Esophagus muscularis mucosa (tissue), 4 donors: ENCODE data around the gene SIGLEC6. TPM values are rescaled to one million over a fixed set of nuclear protein-coding genes. Genes with fewer than 3 reads are reported as not detected.
A peak's percentile ranks its signal among the peaks of the same experiment; 100 is the strongest.

Experiments used
- DNase-seq: peaks from one replicate; pipeline ENCODE4 v3.0.0-alpha.2; 2017; ENCODE audit errors: extremely low spot score
- H3K27ac ChIP-seq, 4 donors: fragments of 200-600 bp; sonication (generic); replicated peaks in 1 of 4; 1 replicate in 3 of 4; 2 replicates in 1 of 4; pipeline ENCODE4 v1.5.1; 2016 to 2019; ENCODE audit warnings: mild to moderate bottlenecking in 1 of 4
- H3K27me3 ChIP-seq, 4 donors: fragments of 200-600 bp; sonication (generic); one replicate each; pipeline versions ENCODE4 v1.5.1 to v1.6.0; 2016 to 2019
- H3K36me3 ChIP-seq, 4 donors: fragments of 200-600 bp; sonication (generic); one replicate each; pipeline ENCODE4 v1.5.1; 2016 to 2019
- H3K4me1 ChIP-seq, 4 donors: fragments of 200-600 bp; sonication (generic); one replicate each; pipeline ENCODE4 v1.5.1; 2016 to 2019
- H3K4me3 ChIP-seq, 4 donors: fragments of 200-600 bp; sonication (generic); 1 replicate in 2 of 4; 2 replicates in 2 of 4; pipeline ENCODE4 v1.5.1; 2016 to 2019; ENCODE audit warnings: mild to moderate bottlenecking in 4 of 4, moderate library complexity in 1 of 4
- H3K9me3 ChIP-seq, 4 donors: fragments of 200-600 bp; sonication (generic); 1 replicate in 3 of 4; 2 replicates in 1 of 4; pipeline ENCODE4 v1.5.1; 2016 to 2019
- EP300 ChIP-seq: sonication (generic); formaldehyde crosslinking; IDR thresholded peaks from one replicate; pipeline ENCODE4 v1.6.1; 2017; ENCODE audit warnings: antibody characterized with exemption
- POLR2A ChIP-seq: fragments of 450-650 bp; IDR thresholded peaks from one replicate; pipeline ENCODE4 v1.6.1; 2017; ENCODE audit warnings: antibody characterized with exemption, moderate library complexity, mild to moderate bottlenecking, low read depth
- POLR2AphosphoS5 ChIP-seq, 2 donors: sonication (generic); formaldehyde crosslinking; IDR thresholded peaks; one replicate each; pipeline ENCODE4 v1.6.1; 2017; ENCODE audit warnings: antibody characterized with exemption in 2 of 2
- WGBS: methylation state at CpG from one replicate; pipeline ENCODE4 v1.1.5; 2018; 5-methylcytosine and 5-hydroxymethylcytosine counted together
- intact Hi-C: fragments of 100-400 bp; cut with DNase I; formaldehyde crosslinking; loops from one replicate; pipeline ENCODE4 v1.15.1; 2023
- total RNA-seq, 4 donors: library from RNA; depleted of rRNA; stranded (reverse); fragments of >200 nt; gene quantifications; one replicate each; pipeline versions ENCODE4 v1.1.0 to v1.2.1, GENCODE V29; 2016
- TF ChIP-seq, protein P1 (sequence below), 3 experiments: fragments of 200-600 bp in 2 of 3; fragments of 450-650 bp in 1 of 3; sonication (generic) in 2 of 3; IDR thresholded peaks; one replicate each; pipeline ENCODE4 v1.5.1; 2017 to 2019; ENCODE audit warnings: antibody characterized with exemption in 3 of 3, mild to moderate bottlenecking in 2 of 3, moderate library complexity in 1 of 3

The SIGLEC6 gene
- 1 to 10 TPM in 3 of 4 donors, under 1 TPM in 1; 0.58 to 6.3 (median 3.5) TPM for total RNA-seq

DNA sequence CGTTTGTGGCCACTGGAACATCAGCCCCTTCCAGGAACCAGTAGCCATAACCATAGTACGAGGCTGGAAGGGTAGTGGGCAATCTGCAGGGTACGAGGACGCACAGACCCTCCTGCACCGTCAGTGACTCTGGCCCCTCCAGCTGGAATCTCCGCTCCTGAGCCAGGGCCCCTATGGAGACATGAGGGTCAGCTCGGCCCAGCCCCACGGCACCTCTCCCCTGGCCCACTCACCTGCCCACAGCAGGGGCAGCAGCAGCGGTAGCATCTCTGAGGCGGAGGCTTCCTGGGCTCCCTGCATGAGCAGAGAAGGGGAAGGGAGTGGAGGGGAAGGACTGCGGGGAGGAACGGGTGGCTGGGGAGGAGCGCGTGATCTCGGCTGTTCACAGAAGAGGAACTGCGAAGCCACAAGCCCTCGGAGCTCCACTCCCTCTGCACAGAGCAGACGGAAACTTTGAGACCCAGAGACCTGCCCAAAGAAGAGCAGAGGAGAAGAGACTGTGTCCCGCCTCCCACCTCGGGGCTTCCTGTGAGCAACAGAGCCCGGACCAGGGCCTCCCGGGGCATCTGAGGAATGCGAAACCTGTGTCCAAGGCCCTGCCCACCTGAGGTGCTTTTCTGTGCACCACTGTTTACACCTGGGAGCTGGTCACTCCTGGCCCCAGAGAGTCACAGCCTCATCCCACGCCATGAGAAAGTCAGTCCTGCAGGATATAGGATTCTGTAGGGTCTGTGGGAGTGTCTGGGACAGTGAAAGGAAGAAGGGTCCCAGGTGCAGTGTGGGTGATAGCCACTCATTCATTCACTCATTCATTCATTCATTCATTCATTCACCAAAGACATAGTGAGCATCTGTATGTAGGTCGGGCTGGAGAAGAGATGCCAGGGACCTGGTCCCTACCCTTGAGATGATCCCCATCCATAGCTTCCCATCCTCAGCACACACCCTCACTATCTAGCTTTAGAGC is at the start of gene SIGLEC6:
SIGLEC6 (minus strand) TSS at position 322 of the 967 bp plus-strand sequence; CDS start at position 300, 22 bp downstream.
- no peak for DNase-seq
- Histone ChIP-seq H3K27ac (no peak within 1 kb of the TSS), H3K9me3 (peaks cover 0 to 10% (median 3%) of the 10 kb centered on the region in 4 donors), H3K4me1 (no peaks in the 10 kb centered on the region), H3K4me3 (no peak within 1 kb of the TSS), H3K27me3 (peaks cover 0 to 55% (median 0%) of the 10 kb centered on the region in 4 donors), H3K36me3 (no peaks in the 10 kb centered on the region)
- 32% methylated on average over 24 of the region's 25 CpGs for WGBS
- no peak for TF ChIP-seq EP300
- TF ChIP-seq, protein P1, sequence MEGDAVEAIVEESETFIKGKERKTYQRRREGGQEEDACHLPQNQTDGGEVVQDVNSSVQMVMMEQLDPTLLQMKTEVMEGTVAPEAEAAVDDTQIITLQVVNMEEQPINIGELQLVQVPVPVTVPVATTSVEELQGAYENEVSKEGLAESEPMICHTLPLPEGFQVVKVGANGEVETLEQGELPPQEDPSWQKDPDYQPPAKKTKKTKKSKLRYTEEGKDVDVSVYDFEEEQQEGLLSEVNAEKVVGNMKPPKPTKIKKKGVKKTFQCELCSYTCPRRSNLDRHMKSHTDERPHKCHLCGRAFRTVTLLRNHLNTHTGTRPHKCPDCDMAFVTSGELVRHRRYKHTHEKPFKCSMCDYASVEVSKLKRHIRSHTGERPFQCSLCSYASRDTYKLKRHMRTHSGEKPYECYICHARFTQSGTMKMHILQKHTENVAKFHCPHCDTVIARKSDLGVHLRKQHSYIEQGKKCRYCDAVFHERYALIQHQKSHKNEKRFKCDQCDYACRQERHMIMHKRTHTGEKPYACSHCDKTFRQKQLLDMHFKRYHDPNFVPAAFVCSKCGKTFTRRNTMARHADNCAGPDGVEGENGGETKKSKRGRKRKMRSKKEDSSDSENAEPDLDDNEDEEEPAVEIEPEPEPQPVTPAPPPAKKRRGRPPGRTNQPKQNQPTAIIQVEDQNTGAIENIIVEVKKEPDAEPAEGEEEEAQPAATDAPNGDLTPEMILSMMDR (IDR thresholded peaks at IDR 0.05): no peak
- TF ChIP-seq POLR2A: no peak
- no peak for TF ChIP-seq POLR2AphosphoS5 (IDR thresholded peaks at IDR 0.05)
- intact Hi-C loops: no loop called here

DNA sequence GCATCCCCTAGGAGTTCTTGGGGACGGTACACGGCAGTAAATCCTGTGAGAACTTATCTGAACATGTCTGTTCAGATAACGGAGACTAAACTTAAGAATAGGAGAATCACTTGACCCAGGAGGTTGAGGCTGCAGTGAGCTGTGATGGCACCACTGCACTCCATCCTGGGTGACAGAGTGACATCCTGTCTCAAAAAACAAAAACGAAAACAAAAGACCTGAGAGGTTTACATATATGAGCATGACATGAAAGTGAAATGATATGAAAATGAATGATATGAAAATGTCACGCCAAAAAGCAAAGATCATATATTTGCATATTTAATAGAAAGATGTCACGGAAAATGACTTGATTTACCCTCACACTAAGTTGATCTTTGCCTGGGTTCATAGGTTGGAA is 45.4 kb upstream of the SIGLEC6 start:
- no peak overlapping the region for H3K27ac ChIP-seq
- H3K9me3 ChIP-seq: no peaks in the 10 kb centered on the region
- peaks cover 12 to 14% (median 13%) of the 10 kb centered on the region in 4 donors for H3K4me1 ChIP-seq
- no peak overlapping the region for H3K4me3 ChIP-seq
- no peak for TF ChIP-seq POLR2A
- no peak for TF ChIP-seq EP300
- no peak for DNase-seq
- 95% methylated on average over 6 of the region's 6 CpGs for whole genome bisulfite sequencing
- no peaks in the 10 kb centered on the region for H3K27me3 ChIP-seq
- intact Hi-C loops: no loop called here
- peaks cover 13 to 61% (median 42%) of the 10 kb centered on the region in 4 donors for H3K36me3 ChIP-seq

DNA sequence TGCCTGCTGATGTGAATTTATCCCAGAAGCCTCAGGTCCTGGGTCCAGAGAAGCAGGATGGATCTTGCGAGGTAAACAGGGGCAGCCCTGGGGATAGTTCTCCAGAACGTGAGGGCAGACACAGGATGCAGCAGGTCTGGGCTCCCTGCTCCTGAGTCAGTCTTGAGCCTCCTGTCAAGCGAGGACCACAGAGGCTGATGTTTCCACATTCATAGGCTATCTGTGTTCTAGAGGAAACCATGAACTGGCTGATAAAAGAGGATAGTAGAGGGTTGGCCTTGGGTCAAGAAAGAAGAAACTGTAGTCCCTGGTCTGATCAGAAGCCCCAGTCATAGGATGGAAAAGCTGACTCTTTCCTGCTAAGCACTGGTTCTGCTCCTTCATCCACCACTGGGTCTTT is 41.9 kb upstream of the SIGLEC6 start:
- Histone ChIP-seq H3K4me1 (peaks cover 15 to 18% (median 17%) of the 10 kb centered on the region in 4 donors), H3K9me3 (no peaks in the 10 kb centered on the region), H3K27ac (no peak overlapping the region), H3K4me3 (no peak overlapping the region), H3K36me3 (peaks cover 8 to 39% (median 26%) of the 10 kb centered on the region in 4 donors), H3K27me3 (no peaks in the 10 kb centered on the region)
- no peak for TF ChIP-seq EP300
- TF ChIP-seq POLR2A: no peak
- TF ChIP-seq, protein P1 (IDR thresholded peaks at IDR 0.05): no peak
- TF ChIP-seq POLR2AphosphoS5 (IDR thresholded peaks at IDR 0.05): no peak
- no peak for DNase-seq
- intact Hi-C loops: loop anchor here (2.0 kb wide), 1 partner anchor 21 kb away; no protein-coding TSS in a partner anchor
- WGBS: 95% methylated on average over 3 of the region's 3 CpGs

DNA sequence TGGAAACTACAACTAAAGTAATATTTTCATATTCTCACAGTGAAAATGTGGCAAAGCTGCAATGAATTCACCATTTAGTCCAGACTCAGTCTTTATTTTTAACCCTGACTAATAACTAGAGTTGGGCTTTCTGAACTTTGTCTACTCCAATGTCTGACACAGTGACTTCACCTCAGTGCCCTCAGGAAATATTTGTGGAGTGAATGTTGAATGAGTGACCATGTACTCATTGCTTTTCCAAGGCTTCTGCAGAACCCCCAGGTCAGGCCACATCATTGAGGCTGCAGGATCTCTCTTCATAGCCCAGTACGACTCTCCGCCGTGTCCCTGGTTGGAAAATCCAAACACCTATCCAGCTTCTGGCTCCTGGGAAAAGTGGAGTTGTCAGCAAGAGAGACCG is 41.4 kb upstream of the SIGLEC6 start:
- TF ChIP-seq EP300 (no peak), POLR2A (no peak)
- TF ChIP-seq, protein P1 (IDR thresholded peaks at IDR 0.05): no peak
- DNase-seq: no peak
- Histone ChIP-seq H3K9me3 (no peaks in the 10 kb centered on the region), H3K27ac (no peak overlapping the region), H3K4me1 (peaks cover 15 to 18% (median 17%) of the 10 kb centered on the region in 4 donors), H3K36me3 (peaks cover 8 to 36% (median 24%) of the 10 kb centered on the region in 4 donors), H3K4me3 (no peak overlapping the region), H3K27me3 (no peaks in the 10 kb centered on the region)
- intact Hi-C loops: loop anchor here (2.0 kb wide), 1 partner anchor 22 kb away; no protein-coding TSS in a partner anchor
- WGBS: 89% methylated on average over 4 of the region's 4 CpGs

DNA sequence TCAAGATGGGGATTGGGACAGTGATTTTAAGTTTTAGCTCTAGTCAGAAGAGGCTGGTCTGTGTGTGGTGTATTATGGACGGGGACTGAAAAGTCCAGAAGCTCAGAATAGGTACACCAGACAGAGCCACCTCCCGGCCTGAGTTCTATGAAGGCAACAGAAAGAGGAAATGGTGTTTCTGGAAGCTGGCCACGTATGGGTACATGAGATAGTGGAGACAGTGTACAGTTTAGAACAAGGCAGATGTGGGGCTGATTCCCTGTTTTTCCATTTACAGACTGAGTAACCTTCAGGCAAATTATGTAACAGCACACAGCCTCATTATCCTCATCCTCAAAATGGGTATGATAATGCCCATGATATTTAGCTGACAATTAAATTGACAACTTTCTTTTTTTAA is 40.9 kb upstream of the SIGLEC6 start:
- Histone ChIP-seq H3K27me3 (no peaks in the 10 kb centered on the region), H3K9me3 (no peaks in the 10 kb centered on the region), H3K4me1 (peaks cover 15 to 18% (median 17%) of the 10 kb centered on the region in 4 donors), H3K27ac (no peak overlapping the region), H3K4me3 (peak overlapping the region; percentile 58 to 79 (median 72)), H3K36me3 (peaks cover 8 to 36% (median 23%) of the 10 kb centered on the region in 4 donors)
- 53% methylated on average over 3 of the region's 3 CpGs for WGBS
- DNase-seq: no peak
- intact Hi-C loops: loop anchor here (2.0 kb wide), 1 partner anchor 22 kb away; no protein-coding TSS in a partner anchor
- no peak for TF ChIP-seq POLR2A
- TF ChIP-seq, protein P1 (IDR thresholded peaks at IDR 0.05): no peak
- TF ChIP-seq EP300: no peak
- TF ChIP-seq POLR2AphosphoS5 (IDR thresholded peaks at IDR 0.05): no peak
